PC-9 (cell line): Measurements from ENCODE around the gene MYO5C. TPM values are rescaled to one million over a fixed set of nuclear protein-coding genes. Genes with fewer than 3 reads are reported as not detected.

Source experiments
- BruUV-seq: library from RNA; stranded (reverse); fragments of 400-500 nt; replicated peaks from 2 replicates; lab custom pipeline; 2021; lab: Mats Ljungman, UMichigan
- CTCF ChIA-PET: fragments of 300-600 bp; sonication (Branson Sonifier 250); formaldehyde crosslinking; loops from one replicate; lab custom pipeline; 2022; ENCODE audit warnings: antibody characterized with exemption; lab: Charles Lee
- POLR2A ChIA-PET: fragments of 300-600 bp; sonication (Branson Sonifier 250); formaldehyde crosslinking; loops from one replicate; lab custom pipeline; 2022; ENCODE audit warnings: antibody characterized with exemption; ENCODE audit not compliant: unreplicated experiment; lab: Charles Lee
- DNase-seq, 2 experiments: peaks; one replicate each; pipeline versions ENCODE4 v3.0.0 to v3.0.0-alpha.2; 2015 to 2022; ENCODE audit warnings: mixed read lengths in 1 of 2
- H2AFZ ChIP-seq: fragments of 200-600 bp; sonication (generic); 2 replicates; pipeline ENCODE4 v1.8.1; 2017; ENCODE audit warnings: antibody characterized with exemption
- H3F3A ChIP-seq: fragments of 200-600 bp; sonication (generic); 2 replicates; pipeline ENCODE4 v1.8.1; 2017; ENCODE audit warnings: antibody characterized with exemption, mild to moderate bottlenecking, low read depth; ENCODE audit not compliant: insufficient read depth
- H3K27ac ChIP-seq: fragments of 200-600 bp; sonication (generic); 2 replicates; pipeline ENCODE4 v1.6.1; 2016; ENCODE audit warnings: mixed run types
- H3K27me3 ChIP-seq: fragments of 200-600 bp; sonication (generic); 2 replicates; pipeline ENCODE4 v1.6.1; 2016; ENCODE audit warnings: low read depth, mixed run types; ENCODE audit not compliant: insufficient read depth
- H3K36me3 ChIP-seq: fragments of 200-600 bp; sonication (generic); 2 replicates; pipeline ENCODE4 v1.6.1; 2016; ENCODE audit warnings: low read depth, mixed run types
- H3K4me1 ChIP-seq: fragments of 200-600 bp; sonication (generic); replicated peaks from 2 replicates; pipeline ENCODE4 v1.6.1; 2016; ENCODE audit warnings: mixed run types; ENCODE audit not compliant: insufficient read depth
- H3K4me2 ChIP-seq: fragments of 200-600 bp; sonication (generic); 2 replicates; pipeline ENCODE4 v1.6.1; 2017; ENCODE audit warnings: mixed run types
- H3K4me3 ChIP-seq: fragments of 200-600 bp; sonication (generic); 2 replicates; pipeline ENCODE4 v1.6.1; 2016; ENCODE audit warnings: mixed run types
- H3K79me2 ChIP-seq: fragments of 200-600 bp; sonication (generic); 2 replicates; pipeline ENCODE4 v1.6.1; 2017; ENCODE audit warnings: low read depth, mixed run types
- H3K9me2 ChIP-seq: fragments of 200-600 bp; sonication (generic); 2 replicates; pipeline ENCODE4 v1.8.1; 2017; ENCODE audit warnings: mild to moderate bottlenecking; ENCODE audit not compliant: insufficient read depth
- H3K9me3 ChIP-seq: fragments of 200-600 bp; sonication (generic); 2 replicates; pipeline ENCODE4 v1.8.1; 2016; ENCODE audit warnings: low read depth; ENCODE audit not compliant: insufficient read depth
- H4K20me1 ChIP-seq: fragments of 200-600 bp; sonication (generic); 2 replicates; pipeline ENCODE4 v1.8.1; 2017; ENCODE audit not compliant: insufficient read depth
- EZH2 ChIP-seq: fragments of 200-600 bp; sonication (generic); IDR thresholded peaks from 2 replicates; pipeline ENCODE4 v1.8.0; 2017; ENCODE audit warnings: antibody characterized with exemption, low read depth
- intact Hi-C: fragments of 100-400 bp; cut with micrococcal nuclease; formaldehyde crosslinking; loops from one replicate; pipeline ENCODE4 v1.10.0; 2022; ENCODE audit not compliant: unreplicated experiment
- total RNA-seq: library from RNA; stranded (reverse); gene quantifications from 2 replicates; pipeline ENCODE4 v1.2.3, GENCODE V29; 2021
- TF ChIP-seq, protein P1 (sequence below): fragments of 200-600 bp; sonication (generic); conservative IDR thresholded peaks from 2 replicates; pipeline ENCODE4 v1.6.1; 2017; ENCODE audit warnings: mixed run types, antibody characterized with exemption, mild to moderate bottlenecking, moderate library complexity

MYO5C gene
- total RNA-seq, 1 experiment from 2014 or later: 41.1 TPM

DNA sequence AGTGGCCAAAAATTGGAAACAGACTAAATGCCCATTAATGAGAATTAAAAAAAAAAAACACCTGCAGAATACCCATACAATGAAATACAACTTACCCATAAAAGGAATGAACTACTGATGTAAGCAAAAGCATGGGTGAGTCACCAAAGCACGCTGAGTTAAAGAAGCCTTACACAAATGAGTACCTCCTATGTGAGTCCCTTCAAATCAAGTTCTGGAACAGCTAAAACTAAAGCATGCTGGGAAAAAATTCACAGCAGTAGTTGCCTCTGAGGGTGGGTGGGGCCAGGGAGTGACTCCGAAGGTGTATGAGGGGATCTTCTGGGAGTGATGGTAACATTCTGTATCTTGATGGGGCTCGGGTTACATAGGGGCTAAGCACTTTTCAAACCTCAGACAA, 11.4 kb downstream of the MYO5C start:
- H3K27ac ChIP-seq: 0 out of 2 replicates have a peak overlapping the region, but pooled peaks have one; percentile 9
- ChIA-PET POLR2A (no interaction called here), CTCF (no interaction called here)
- peaks cover 29% of the 10 kb centered on the region for H3K4me1 ChIP-seq
- no peaks in the 10 kb centered on the region for H3K9me3 ChIP-seq
- no peak overlapping the region for H3K4me3 ChIP-seq
- TF ChIP-seq, protein P1, sequence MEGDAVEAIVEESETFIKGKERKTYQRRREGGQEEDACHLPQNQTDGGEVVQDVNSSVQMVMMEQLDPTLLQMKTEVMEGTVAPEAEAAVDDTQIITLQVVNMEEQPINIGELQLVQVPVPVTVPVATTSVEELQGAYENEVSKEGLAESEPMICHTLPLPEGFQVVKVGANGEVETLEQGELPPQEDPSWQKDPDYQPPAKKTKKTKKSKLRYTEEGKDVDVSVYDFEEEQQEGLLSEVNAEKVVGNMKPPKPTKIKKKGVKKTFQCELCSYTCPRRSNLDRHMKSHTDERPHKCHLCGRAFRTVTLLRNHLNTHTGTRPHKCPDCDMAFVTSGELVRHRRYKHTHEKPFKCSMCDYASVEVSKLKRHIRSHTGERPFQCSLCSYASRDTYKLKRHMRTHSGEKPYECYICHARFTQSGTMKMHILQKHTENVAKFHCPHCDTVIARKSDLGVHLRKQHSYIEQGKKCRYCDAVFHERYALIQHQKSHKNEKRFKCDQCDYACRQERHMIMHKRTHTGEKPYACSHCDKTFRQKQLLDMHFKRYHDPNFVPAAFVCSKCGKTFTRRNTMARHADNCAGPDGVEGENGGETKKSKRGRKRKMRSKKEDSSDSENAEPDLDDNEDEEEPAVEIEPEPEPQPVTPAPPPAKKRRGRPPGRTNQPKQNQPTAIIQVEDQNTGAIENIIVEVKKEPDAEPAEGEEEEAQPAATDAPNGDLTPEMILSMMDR: no peak
- TF ChIP-seq EZH2: no peak
- no peaks in the 10 kb centered on the region for H3K27me3 ChIP-seq
- peaks cover 18% of the 10 kb centered on the region; the same call in 1 of the 2 replicates for H3F3A ChIP-seq
- H3K9me2 ChIP-seq: no peaks in the 10 kb centered on the region
- no TSS peak for BruUV-seq
- H3K79me2 ChIP-seq: peaks cover 24% of the 10 kb centered on the region
- peak; percentile 15 to 61 for DNase-seq
- H3K4me2 ChIP-seq: no peak overlapping the region
- no peaks in the 10 kb centered on the region for H3K36me3 ChIP-seq
- no peak overlapping the region for H2AFZ ChIP-seq
- H4K20me1 ChIP-seq: no peaks in the 10 kb centered on the region
- intact Hi-C loops: no loop called here

GRCh38 chr15:52283281-52283680, 12.3 kb downstream of the MYO5C start:
- intact Hi-C loops: no loop called here
- Histone ChIP-seq H3K36me3 (no peaks in the 10 kb centered on the region), H3K9me2 (no peaks in the 10 kb centered on the region), H3K4me3 (no peak overlapping the region), H3F3A (peaks cover 13% of the 10 kb centered on the region; the same call in 1 of the 2 replicates), H3K27ac (no peak overlapping the region), H3K4me1 (peaks cover 22% of the 10 kb centered on the region), H3K4me2 (no peak overlapping the region), H3K79me2 (peaks cover 21% of the 10 kb centered on the region), H2AFZ (no peak overlapping the region), H3K27me3 (no peaks in the 10 kb centered on the region), H4K20me1 (no peaks in the 10 kb centered on the region), H3K9me3 (no peaks in the 10 kb centered on the region)
- no TSS peak for BruUV-seq
- ChIA-PET POLR2A (no interaction called here), CTCF (no interaction called here)
- no peak for DNase-seq
- no peak for TF ChIP-seq EZH2
- TF ChIP-seq, protein P1: no peak

GRCh38 chr15:52282418-52282817, 13.2 kb downstream of the MYO5C start:
- Histone ChIP-seq H3K4me1 (peaks cover 13% of the 10 kb centered on the region), H3K27me3 (no peaks in the 10 kb centered on the region), H3K4me2 (no peak overlapping the region), H3K9me3 (no peaks in the 10 kb centered on the region), H3K27ac (no peak overlapping the region), H3K9me2 (no peaks in the 10 kb centered on the region), H3K4me3 (no peak overlapping the region), H3K79me2 (peaks cover 17% of the 10 kb centered on the region), H2AFZ (no peak overlapping the region), H3F3A (peaks cover 6% of the 10 kb centered on the region; the same call in 1 of the 2 replicates), H4K20me1 (no peaks in the 10 kb centered on the region), H3K36me3 (no peaks in the 10 kb centered on the region)
- no TSS peak for BruUV-seq
- ChIA-PET CTCF (no interaction called here), POLR2A (no interaction called here)
- no peak for DNase-seq
- intact Hi-C loops: no loop called here
- TF ChIP-seq, protein P1: no peak
